Stimulated activated CD8-positive, alpha-beta memory T cell treated with anti-CD3 and anti-CD28 coated beads, Interleukin-2, amount 100 ng/mL, for 1 hour (primary cell): ENCODE measurements around the gene NCK2.

Source experiments
- DNase-seq, 2 donors: peaks; one replicate each; pipeline ENCODE4 v3.0.0-alpha.2; 2020; ENCODE audit warnings: low read depth in 2 of 2

NCK2 gene

DNA sequence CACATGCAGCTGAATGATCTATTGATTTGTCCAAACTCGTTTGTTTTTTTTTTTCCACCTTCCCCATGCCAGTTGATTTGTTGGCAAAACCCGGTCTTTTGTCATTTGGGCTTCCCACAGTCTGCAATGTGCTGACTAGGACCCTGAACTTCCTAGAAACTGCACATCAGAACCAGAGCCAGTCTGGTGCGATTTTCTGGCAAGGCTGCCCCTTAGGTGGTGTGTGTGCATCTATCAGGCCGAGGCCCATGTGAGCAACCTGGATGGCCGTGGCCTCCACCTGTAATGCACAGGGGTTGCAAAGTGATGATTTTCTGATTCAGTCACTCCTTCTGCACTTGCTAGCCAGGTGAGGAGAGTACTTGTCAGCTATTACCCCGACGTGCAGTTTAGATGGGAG is 47.8 kb downstream of the NCK2 start:
- DNase-seq, result no peak

GRCh38 chr2:105793196-105793975 is 48.7 kb downstream of the NCK2 start:
- no peak for DNase-seq

GRCh38 chr2:105794926-105795574 is 50.3 kb downstream of the NCK2 start:
- DNase-seq, result no peak

DNA sequence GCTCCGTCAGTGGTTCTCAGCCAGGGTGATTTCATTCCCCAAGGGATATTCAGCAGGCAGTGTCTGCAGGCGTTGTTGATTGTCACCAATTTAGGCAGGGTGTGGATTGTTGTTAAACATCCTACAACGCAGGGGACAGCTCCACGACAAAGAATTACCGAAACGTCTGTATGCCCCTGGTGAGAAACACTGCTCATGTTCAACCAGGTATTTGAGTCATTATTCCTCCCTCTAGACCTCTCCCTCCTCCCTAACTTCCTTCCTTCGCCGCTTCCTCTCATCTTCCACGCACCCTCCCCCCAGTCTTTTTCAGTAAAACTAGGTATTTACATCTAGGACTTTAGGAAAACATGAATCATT is 50.8 kb downstream of the NCK2 start:
- DNase-seq, result no peak

- no peak for DNase-seq
These were observed 51.5 kb downstream of the NCK2 start for GRCh38 chr2:105796131-105796638.

DNA sequence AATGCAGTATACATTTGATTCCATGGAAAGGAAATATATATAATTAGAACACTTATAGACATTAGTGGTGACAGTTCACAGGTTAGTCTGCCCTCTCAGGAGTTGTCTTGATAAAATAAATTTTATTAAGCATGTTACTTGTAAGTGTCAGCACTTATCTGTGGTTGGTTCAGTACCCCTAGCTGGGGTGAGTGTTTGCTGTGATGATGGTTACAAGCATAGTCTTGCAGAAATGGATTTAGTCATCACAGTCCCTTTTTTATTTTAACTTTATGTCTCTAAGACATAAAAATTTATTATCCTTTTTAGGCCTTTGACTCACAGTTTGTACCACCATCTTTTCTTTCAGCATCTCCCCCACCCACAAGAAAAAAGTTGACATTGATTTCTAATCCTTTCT is 52.1 kb downstream of the NCK2 start:
- DNase-seq, result no peak

- DNase-seq, result no peak
These were observed 52.6 kb downstream of the NCK2 start for GRCh38 chr2:105797298-105797819.

- DNase-seq, result no peak
These were observed 53.9 kb downstream of the NCK2 start for GRCh38 chr2:105798595-105798994.

- DNase-seq, result no peak
These were observed 55.5 kb downstream of the NCK2 start for GRCh38 chr2:105800036-105800713.

DNA sequence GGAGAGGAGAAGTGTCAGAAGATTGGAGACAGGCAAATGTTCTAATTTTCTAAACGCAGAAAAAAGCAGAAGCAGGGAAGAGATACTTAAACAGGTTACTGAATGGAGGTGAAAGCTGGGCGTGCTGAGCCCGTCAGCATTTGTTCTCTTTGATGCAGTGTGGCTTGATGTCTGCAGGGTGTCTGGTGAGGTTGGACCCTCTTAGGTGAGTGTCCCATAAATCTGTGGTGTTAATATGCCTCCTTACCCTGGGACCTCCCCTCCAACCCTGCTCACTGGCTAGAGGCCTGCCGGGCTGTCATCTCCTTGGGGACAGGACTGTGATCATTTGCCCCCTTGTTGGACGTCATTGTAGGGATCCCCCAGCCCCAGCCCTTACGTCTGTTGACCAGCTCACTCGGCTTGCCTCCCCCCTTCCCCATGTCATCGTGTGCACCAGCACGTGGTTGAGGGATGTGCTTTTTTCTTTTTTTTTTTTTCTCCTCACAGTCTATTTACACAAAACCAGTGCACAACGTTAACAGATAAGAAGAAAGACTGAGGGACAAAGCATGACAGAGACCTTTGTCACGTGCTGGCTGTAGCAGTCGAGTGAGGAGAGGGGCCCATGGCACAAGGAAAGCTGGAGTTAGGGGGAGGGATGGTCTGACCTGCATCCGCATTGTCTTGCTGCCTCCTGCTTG is 56.4 kb downstream of the NCK2 start:
- DNase-seq, result no peak

- no peak for DNase-seq
These were observed 57.2 kb downstream of the NCK2 start for GRCh38 chr2:105801961-105802360.

GRCh38 chr2:105802587-105802986 is 57.9 kb downstream of the NCK2 start:
- DNase-seq, result no peak

GRCh38 chr2:105803337-105803736 is 58.6 kb downstream of the NCK2 start:
- DNase-seq, result no peak

- no peak for DNase-seq
These were observed 59.1 kb downstream of the NCK2 start for GRCh38 chr2:105803773-105804172.

DNA sequence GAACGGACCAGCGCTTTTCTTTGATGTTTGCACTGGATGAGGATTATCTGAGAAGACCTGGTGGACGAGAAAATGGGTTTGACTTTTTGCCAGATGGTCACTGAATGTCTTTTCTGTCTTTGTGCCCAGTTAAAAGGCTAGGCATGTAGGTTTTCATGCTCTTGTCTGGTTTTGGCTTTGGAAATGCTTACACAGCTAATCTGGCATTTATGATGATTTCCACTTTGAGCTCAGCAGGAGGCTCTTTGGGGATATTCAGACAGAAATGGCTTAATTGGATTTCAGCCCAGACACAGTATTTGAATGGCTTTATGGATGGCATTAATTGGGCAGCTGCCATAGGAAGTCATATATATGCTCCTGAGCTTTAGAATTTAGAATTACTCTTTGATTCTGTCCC is 59.6 kb downstream of the NCK2 start:
- no peak for DNase-seq

- no peak for DNase-seq
These were observed 62.3 kb downstream of the NCK2 start for GRCh38 chr2:105806996-105807395.

- no peak for DNase-seq
These were observed 63.8 kb downstream of the NCK2 start for GRCh38 chr2:105808423-105809096.

GRCh38 chr2:105809097-105809473 is 64.4 kb downstream of the NCK2 start:
- no peak for DNase-seq

DNA sequence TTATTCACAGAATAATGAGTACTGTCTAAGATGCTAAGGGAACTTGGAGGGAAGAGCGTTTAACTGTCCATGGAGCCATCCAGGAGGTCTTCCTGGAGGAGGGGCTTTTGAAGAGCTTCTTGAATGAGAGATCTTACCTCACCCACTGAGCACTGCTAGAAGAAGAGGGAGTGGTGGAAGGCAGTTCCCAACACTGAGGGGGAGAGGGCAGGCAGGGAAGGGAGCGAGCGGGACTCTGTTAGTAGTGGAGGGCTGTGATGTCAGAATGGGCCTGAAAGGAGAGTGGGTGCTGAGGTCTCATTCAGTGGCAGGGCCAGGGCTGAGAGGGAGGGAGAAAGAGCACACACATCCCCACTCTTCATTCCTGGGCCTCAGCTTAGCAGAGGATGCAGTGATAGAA is 65.0 kb downstream of the NCK2 start:
- DNase-seq, result no peak

DNA sequence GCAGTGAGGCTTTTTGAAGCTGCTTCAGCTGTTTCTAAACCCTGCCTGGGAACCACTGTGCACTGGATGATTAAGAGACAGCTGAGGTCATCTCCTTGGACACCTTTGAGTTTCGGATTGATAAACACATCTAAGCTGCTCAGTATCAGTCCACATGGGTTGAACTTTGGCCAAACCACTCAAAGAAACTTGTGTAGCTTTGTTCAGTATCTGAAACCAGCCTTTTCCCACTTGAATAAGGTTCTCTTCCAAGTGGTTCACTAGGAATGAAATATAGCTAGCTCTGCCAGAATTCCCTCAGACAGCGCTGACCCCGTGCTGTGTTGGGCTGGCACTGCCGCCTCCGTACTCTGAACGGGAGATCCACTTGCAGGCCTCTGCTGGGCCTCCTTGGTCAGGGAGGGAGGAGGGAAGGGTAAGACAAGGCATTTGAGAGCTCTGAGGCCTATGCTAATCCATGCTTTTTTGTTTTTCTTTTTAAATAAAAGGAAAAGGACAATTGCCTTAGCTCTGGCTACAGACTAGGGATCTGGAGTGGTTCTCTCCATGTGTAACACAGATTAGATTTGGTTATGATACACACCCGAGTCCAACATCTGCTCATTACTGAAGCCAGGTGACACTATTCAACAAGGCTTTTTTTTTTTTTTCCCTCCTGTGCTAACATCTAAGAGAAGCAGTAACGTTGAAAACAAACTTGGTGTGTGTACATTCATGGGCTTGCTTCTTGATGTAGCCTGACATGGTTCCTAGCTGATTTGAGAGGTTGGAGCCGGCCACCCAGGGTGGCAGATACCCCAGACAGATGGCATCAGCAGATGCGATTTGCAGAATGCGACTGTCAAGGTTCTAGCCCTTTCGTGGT is 67.7 kb downstream of the NCK2 start:
- no peak for DNase-seq

GRCh38 chr2:105813045-105813315 is 68.3 kb downstream of the NCK2 start:
- no peak for DNase-seq
